Measurements from ENCODE around the gene TSPAN11. TPM values are rescaled to one million over a fixed set of nuclear protein-coding genes. Genes with fewer than 3 reads are reported as not detected.

TSPAN11 gene
- total and polyA plus RNA-seq, 2 donors (not counting 1 experiment from before 2014, with no cell fraction given) = not detected

- DNase-seq (no peak), ATAC-seq (ENCODE audit: low read depth) (no peak)
- Mint-ChIP-seq H3K9me3 (ENCODE audit: insufficient read depth) (no peaks in the 10 kb centered on the region), H3K27me3 (peaks cover 28% of the 10 kb centered on the region), H3K27ac (no peak overlapping the region), H3K4me1 (no peaks in the 10 kb centered on the region), H3K4me3 (no peak overlapping the region)
- no peak overlapping the region for H3K27ac ChIP-seq (ENCODE audit: low read length in 2 of 2)
- no peak overlapping the region for H2AFZ ChIP-seq (ENCODE audit: insufficient read depth, low read depth, low read length, poor library complexity, severe bottlenecking)
- no peak for TF ChIP-seq CTCF (IDR thresholded peaks at IDR 0.05)
- no peaks in the 10 kb centered on the region for H3K36me3 ChIP-seq (replicated peaks in 1 of 2; ENCODE audit: control extremely low read depth in 1 of 2, control insufficient read depth in 1 of 2, extremely low read depth in 1 of 2, insufficient read depth in 2 of 2, low read length in 1 of 2)
- no peaks in the 10 kb centered on the region for H3K4me1 ChIP-seq (ENCODE audit: control insufficient read depth in 2 of 2, insufficient read depth in 2 of 2, low read length in 2 of 2)
- peaks cover 0 to 18% (median 0%) of the 10 kb centered on the region in 4 experiments for H3K27me3 ChIP-seq (replicated peaks in 1 of 4; ENCODE audit: control extremely low read depth in 1 of 4, control insufficient read depth in 3 of 4, insufficient read depth in 4 of 4, low read length in 3 of 4)
- intact Hi-C loops (cut with micrococcal nuclease) = no loop called here
- H4K20me1 ChIP-seq (ENCODE audit: control insufficient read depth, insufficient read depth, low read length, poor library complexity, severe bottlenecking) = no peaks in the 10 kb centered on the region
- H3K9me3 ChIP-seq (ENCODE audit: control extremely low read depth in 1 of 3, control insufficient read depth in 2 of 3, insufficient read depth in 1 of 3, low read length in 2 of 3) = no peaks in the 10 kb centered on the region
- ChIA-PET CTCF (interaction anchor here (0.7 kb wide), 1 partner anchor 11 kb away, joined by 3 read pairs; no protein-coding TSS in a partner anchor), POLR2A (no interaction called here)
- H3K79me2 ChIP-seq (ENCODE audit: control insufficient read depth, insufficient read depth, low read length) = no peaks in the 10 kb centered on the region
- H3K4me3 ChIP-seq (ENCODE audit: control extremely low read depth in 1 of 5, extremely low read depth in 1 of 5, insufficient read depth in 1 of 5, low read depth in 2 of 5, low read length in 4 of 5) = no peak overlapping the region
- H3K4me2 ChIP-seq (replicated peaks; ENCODE audit: low read depth, low read length, poor library complexity, severe bottlenecking) = no peak overlapping the region
- WGBS (ENCODE audit: insufficient coverage) = 84% methylated on average over 6 of the region's 7 CpGs
- H3K9ac ChIP-seq (ENCODE audit: low read length) = no peak overlapping the region
Measured at GRCh38 chr12:30877105-30877875, 49.3 kb upstream of the TSPAN11 start.

- no peaks in the 10 kb centered on the region for H3K4me1 ChIP-seq (ENCODE audit: control insufficient read depth in 2 of 2, insufficient read depth in 2 of 2, low read length in 2 of 2)
- ATAC-seq (ENCODE audit: low read depth) = no peak
- Mint-ChIP-seq H3K4me3 (no peak overlapping the region), H3K9me3 (ENCODE audit: insufficient read depth) (no peaks in the 10 kb centered on the region), H3K27ac (no peak overlapping the region), H3K27me3 (peaks cover 28% of the 10 kb centered on the region), H3K4me1 (no peaks in the 10 kb centered on the region)
- H3K79me2 ChIP-seq (ENCODE audit: control insufficient read depth, insufficient read depth, low read length) = no peaks in the 10 kb centered on the region
- intact Hi-C loops (cut with micrococcal nuclease) = no loop called here
- no CpG with 5 or more reads among the region's 2 CpGs for WGBS (ENCODE audit: insufficient coverage)
- H3K4me3 ChIP-seq (ENCODE audit: control extremely low read depth in 1 of 5, extremely low read depth in 1 of 5, insufficient read depth in 1 of 5, low read depth in 2 of 5, low read length in 4 of 5) = no peak overlapping the region
- no peaks in the 10 kb centered on the region for H3K36me3 ChIP-seq (replicated peaks in 1 of 2; ENCODE audit: control extremely low read depth in 1 of 2, control insufficient read depth in 1 of 2, extremely low read depth in 1 of 2, insufficient read depth in 2 of 2, low read length in 1 of 2)
- no peak overlapping the region for H3K27ac ChIP-seq (ENCODE audit: low read length in 2 of 2)
- no peaks in the 10 kb centered on the region for H3K9me3 ChIP-seq (ENCODE audit: control extremely low read depth in 1 of 3, control insufficient read depth in 2 of 3, insufficient read depth in 1 of 3, low read length in 2 of 3)
- no peak for TF ChIP-seq EZH2 (IDR thresholded peaks at IDR 0.05; ENCODE audit: borderline replicate concordance, insufficient read depth, low read depth, low read length, poor library complexity, severe bottlenecking)
- no peak for TF ChIP-seq CTCF (IDR thresholded peaks at IDR 0.05)
- ChIA-PET POLR2A (no interaction called here), CTCF (interaction anchor here (0.6 kb wide), 1 partner anchor 30 kb away, joined by 5 read pairs; no protein-coding TSS in a partner anchor)
- H2AFZ ChIP-seq (ENCODE audit: insufficient read depth, low read depth, low read length, poor library complexity, severe bottlenecking) = no peak overlapping the region
- no peak overlapping the region for H3K4me2 ChIP-seq (replicated peaks; ENCODE audit: low read depth, low read length, poor library complexity, severe bottlenecking)
- H3K9ac ChIP-seq (ENCODE audit: low read length) = no peak overlapping the region
- H3K27me3 ChIP-seq (replicated peaks in 1 of 4; ENCODE audit: control extremely low read depth in 1 of 4, control insufficient read depth in 3 of 4, insufficient read depth in 4 of 4, low read length in 3 of 4) = peaks cover 0 to 18% (median 0%) of the 10 kb centered on the region in 4 experiments
- DNase-seq = no peak
- no peaks in the 10 kb centered on the region for H4K20me1 ChIP-seq (ENCODE audit: control insufficient read depth, insufficient read depth, low read length, poor library complexity, severe bottlenecking)
Measured at GRCh38 chr12:30878024-30878423, 48.5 kb upstream of the TSPAN11 start.
